ENCODE data around the gene C1orf74. TPM values are rescaled to one million over a fixed set of nuclear protein-coding genes. Genes with fewer than 3 reads are reported as not detected.

The C1orf74 gene
- total RNA-seq, 1 experiment from 2014 or later: 4.9 TPM

DNA sequence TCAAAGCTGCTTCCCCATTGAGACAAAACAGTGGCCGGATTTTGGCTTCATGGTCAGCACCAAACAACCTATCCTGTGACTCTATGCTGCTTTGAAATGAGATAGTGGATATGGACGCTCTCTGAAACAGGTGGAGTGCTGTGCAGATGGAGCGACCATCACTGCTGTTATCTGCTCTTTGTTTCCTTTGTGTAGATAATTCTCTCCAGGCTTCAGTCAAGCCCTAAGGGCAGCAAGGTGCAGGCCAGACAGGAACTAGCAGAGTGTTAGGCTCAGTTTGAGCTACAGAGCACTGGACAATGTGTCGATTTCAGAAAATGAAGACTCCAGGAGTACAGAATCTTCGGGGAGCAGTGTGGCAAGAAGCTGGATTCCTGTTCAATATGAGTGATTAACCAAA lies 26.4 kb upstream of the C1orf74 start:
- Mint-ChIP-seq H3K4me3 (ENCODE audit: low read depth, unreplicated experiment) (no peak overlapping the region), H3K27ac (ENCODE audit: unreplicated experiment) (no peak overlapping the region), H3K36me3 (ENCODE audit: insufficient read depth, unreplicated experiment) (peaks cover 6% of the 10 kb centered on the region), H3K9me3 (ENCODE audit: low read depth, unreplicated experiment) (no peaks in the 10 kb centered on the region), H3K4me1 (ENCODE audit: low read depth, unreplicated experiment) (peaks cover 24% of the 10 kb centered on the region), H3K27me3 (ENCODE audit: unreplicated experiment) (no peaks in the 10 kb centered on the region)
- intact Hi-C loops (cut with micrococcal nuclease; ENCODE audit: unreplicated experiment): no loop called here
- CTCF ChIA-PET: interaction anchor here (0.7 kb wide), 1 partner anchor 1644 kb away, joined by 6 read pairs; no protein-coding TSS in a partner anchor
- TF ChIP-seq, protein P1, sequence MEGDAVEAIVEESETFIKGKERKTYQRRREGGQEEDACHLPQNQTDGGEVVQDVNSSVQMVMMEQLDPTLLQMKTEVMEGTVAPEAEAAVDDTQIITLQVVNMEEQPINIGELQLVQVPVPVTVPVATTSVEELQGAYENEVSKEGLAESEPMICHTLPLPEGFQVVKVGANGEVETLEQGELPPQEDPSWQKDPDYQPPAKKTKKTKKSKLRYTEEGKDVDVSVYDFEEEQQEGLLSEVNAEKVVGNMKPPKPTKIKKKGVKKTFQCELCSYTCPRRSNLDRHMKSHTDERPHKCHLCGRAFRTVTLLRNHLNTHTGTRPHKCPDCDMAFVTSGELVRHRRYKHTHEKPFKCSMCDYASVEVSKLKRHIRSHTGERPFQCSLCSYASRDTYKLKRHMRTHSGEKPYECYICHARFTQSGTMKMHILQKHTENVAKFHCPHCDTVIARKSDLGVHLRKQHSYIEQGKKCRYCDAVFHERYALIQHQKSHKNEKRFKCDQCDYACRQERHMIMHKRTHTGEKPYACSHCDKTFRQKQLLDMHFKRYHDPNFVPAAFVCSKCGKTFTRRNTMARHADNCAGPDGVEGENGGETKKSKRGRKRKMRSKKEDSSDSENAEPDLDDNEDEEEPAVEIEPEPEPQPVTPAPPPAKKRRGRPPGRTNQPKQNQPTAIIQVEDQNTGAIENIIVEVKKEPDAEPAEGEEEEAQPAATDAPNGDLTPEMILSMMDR (IDR thresholded peaks at IDR 0.05; ENCODE audit: unreplicated experiment): no peak
- BruUV-seq (replicated peaks): no TSS peak
- DNase-seq: no peak

DNA sequence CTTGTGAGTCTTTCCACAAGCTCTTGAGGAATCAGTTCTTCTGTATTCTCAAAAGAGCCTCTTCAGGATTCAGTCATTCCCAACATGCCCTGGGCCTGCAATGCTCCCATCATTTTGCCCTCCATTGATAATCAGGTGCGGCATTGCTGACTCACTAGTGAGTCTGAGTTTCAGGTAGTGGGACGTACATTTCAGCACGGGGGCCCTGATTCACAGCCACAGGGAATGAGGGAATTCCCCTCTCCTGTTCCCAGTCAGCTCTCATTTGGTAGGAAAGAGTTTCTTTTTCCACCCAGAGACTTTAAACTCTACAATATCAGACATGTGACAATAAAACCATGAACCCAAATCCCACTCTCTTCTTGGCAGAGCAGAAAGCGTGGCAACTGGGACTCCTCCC lies 25.3 kb upstream of the C1orf74 start:
- no peak overlapping the region for H3K4me3 Mint-ChIP-seq (ENCODE audit: low read depth, unreplicated experiment)
- no peak for DNase-seq
- H3K27ac Mint-ChIP-seq (ENCODE audit: unreplicated experiment): no peak overlapping the region
- no TSS peak for BruUV-seq (replicated peaks)
- no peaks in the 10 kb centered on the region for H3K9me3 Mint-ChIP-seq (ENCODE audit: low read depth, unreplicated experiment)
- peaks cover 32% of the 10 kb centered on the region for H3K4me1 Mint-ChIP-seq (ENCODE audit: low read depth, unreplicated experiment)
- CTCF ChIA-PET: no interaction called here
- intact Hi-C loops (cut with micrococcal nuclease; ENCODE audit: unreplicated experiment): no loop called here
- H3K27me3 Mint-ChIP-seq (ENCODE audit: unreplicated experiment): no peaks in the 10 kb centered on the region
- TF ChIP-seq, protein P1 (IDR thresholded peaks at IDR 0.05; ENCODE audit: unreplicated experiment): no peak
- peaks cover 18% of the 10 kb centered on the region for H3K36me3 Mint-ChIP-seq (ENCODE audit: insufficient read depth, unreplicated experiment)

DNA sequence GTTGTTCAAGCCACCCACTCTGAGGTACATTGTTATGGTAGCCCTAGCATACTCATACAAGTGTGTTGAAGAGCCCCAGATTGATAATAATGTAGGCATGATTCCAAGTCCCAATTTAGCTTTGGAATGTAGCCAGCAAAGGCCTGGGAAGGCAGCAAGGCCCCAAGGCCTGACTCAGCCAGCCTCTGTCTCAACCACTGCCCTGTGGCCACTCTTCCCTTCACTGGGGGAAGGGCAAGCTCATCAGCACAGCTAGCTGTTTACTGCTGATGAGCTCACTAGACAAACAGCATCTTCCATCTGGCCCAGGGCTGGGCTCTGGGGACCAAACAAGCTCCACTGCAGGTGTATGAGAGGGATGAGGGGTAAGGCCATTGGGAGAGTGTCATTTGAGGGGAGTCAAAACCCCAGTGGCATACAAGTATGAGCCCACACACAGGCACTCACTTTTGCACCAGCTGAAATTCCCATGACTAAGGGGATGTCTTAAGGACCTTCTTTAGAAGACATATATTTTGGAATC lies 23.8 kb upstream of the C1orf74 start:
- no peaks in the 10 kb centered on the region for H3K27me3 Mint-ChIP-seq (ENCODE audit: unreplicated experiment)
- no peak overlapping the region for H3K27ac Mint-ChIP-seq (ENCODE audit: unreplicated experiment)
- TF ChIP-seq, protein P1 (IDR thresholded peaks at IDR 0.05; ENCODE audit: unreplicated experiment): no peak
- CTCF ChIA-PET: interaction anchor here (0.6 to 2.0 kb wide), 10 partner anchors 13 to 437 kb away, joined by 3 to 12 read pairs (median 4); partner anchors contain the start of gene UTP25
- intact Hi-C loops (cut with micrococcal nuclease; ENCODE audit: unreplicated experiment): no loop called here
- H3K4me3 Mint-ChIP-seq (ENCODE audit: low read depth, unreplicated experiment): no peak overlapping the region
- peaks cover 47% of the 10 kb centered on the region for H3K4me1 Mint-ChIP-seq (ENCODE audit: low read depth, unreplicated experiment)
- H3K36me3 Mint-ChIP-seq (ENCODE audit: insufficient read depth, unreplicated experiment): peaks cover 19% of the 10 kb centered on the region
- DNase-seq: peak; percentile 78
- BruUV-seq (replicated peaks): no TSS peak
- no peaks in the 10 kb centered on the region for H3K9me3 Mint-ChIP-seq (ENCODE audit: low read depth, unreplicated experiment)

DNA sequence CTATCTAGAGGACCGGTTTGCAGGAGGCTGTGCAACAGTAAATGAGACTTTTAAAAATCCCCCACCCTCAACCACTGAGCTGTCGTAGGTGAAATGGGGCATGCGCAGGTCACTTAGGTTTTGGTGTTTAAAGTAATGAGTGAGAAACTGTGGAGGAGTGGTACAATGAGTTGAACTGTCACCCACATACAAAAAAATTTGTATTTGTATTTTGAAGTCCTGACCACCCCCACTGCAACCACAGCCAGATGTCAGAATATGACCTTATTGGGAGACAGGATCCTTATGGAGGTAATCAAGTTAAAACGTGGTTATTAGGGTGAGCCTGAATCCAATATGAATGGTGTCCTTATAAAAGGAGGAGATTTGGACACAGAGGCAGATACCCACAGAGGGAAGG lies 23.1 kb upstream of the C1orf74 start:
- intact Hi-C loops (cut with micrococcal nuclease; ENCODE audit: unreplicated experiment): loop anchor here (2.0 kb wide), 1 partner anchor 15 kb away; no protein-coding TSS in a partner anchor
- peaks cover 48% of the 10 kb centered on the region for H3K4me1 Mint-ChIP-seq (ENCODE audit: low read depth, unreplicated experiment)
- H3K27me3 Mint-ChIP-seq (ENCODE audit: unreplicated experiment): no peaks in the 10 kb centered on the region
- H3K9me3 Mint-ChIP-seq (ENCODE audit: low read depth, unreplicated experiment): no peaks in the 10 kb centered on the region
- peaks cover 19% of the 10 kb centered on the region for H3K36me3 Mint-ChIP-seq (ENCODE audit: insufficient read depth, unreplicated experiment)
- DNase-seq: no peak
- no peak overlapping the region for H3K4me3 Mint-ChIP-seq (ENCODE audit: low read depth, unreplicated experiment)
- CTCF ChIA-PET: interaction anchor here (0.6 to 2.0 kb wide), 9 partner anchors 14 to 437 kb away, joined by 3 to 12 read pairs (median 5); partner anchors contain the start of gene UTP25
- no TSS peak for BruUV-seq (replicated peaks)
- no peak overlapping the region for H3K27ac Mint-ChIP-seq (ENCODE audit: unreplicated experiment)
- TF ChIP-seq, protein P1 (IDR thresholded peaks at IDR 0.05; ENCODE audit: unreplicated experiment): no peak

Data from Calu3 (cell line).